IMR-90 (cell line): ENCODE measurements around the gene OBP2B. TPM values are rescaled to one million over a fixed set of nuclear protein-coding genes. Genes with fewer than 3 reads are reported as not detected.

ENCODE experiments used
- polyA plus RNA-seq, 3 experiments: library from polyadenylated mRNA; depleted of rRNA; stranded (reverse); fragments of >200 nt; gene quantifications; 2 replicates each; pipeline ENCODE4 v1.2.3, GENCODE V29; 2012; ENCODE audit warnings: low replicate concordance in 1 of 3
- total RNA-seq: library from RNA; depleted of rRNA; stranded (reverse); fragments of >200 nt; gene quantifications from 2 replicates; pipeline ENCODE4 v1.2.3, GENCODE V29; 2012; rRNA removed

The OBP2B gene
- total and polyA plus RNA-seq, 2 of the 4 experiments (the other 2 are of a cell fraction) = not detected

Other genes starting within 250 kb of the OBP2B start
- not detected in 2 replicates for gene GFI1B, start 230.6 kb downstream of the OBP2B start, total RNA-seq
- 0.02 TPM in 1 of 2 replicates, not detected in the other for gene GFI1B, start 230.6 kb downstream of the OBP2B start, polyA plus RNA-seq (2012; rRNA removed)
- gene GTF3C5, start 178.3 kb downstream of the OBP2B start, total RNA-seq = 49.1 and 51.1 TPM in 2 replicates
- 50.7 and 52.3 TPM in 2 replicates for gene GTF3C5, start 178.3 kb downstream of the OBP2B start, polyA plus RNA-seq (2012; rRNA removed)
- gene CEL, start 147.3 kb downstream of the OBP2B start, total RNA-seq = under 0.01 TPM in 2 replicates
- 0.67 and 0.75 TPM in 2 replicates for gene CEL, start 147.3 kb downstream of the OBP2B start, polyA plus RNA-seq (2012; rRNA removed)
- 12.2 and 13.1 TPM in 2 replicates for gene RALGDS, start 88.0 kb downstream of the OBP2B start, total RNA-seq
- 36.9 and 37.2 TPM in 2 replicates for gene RALGDS, start 88.0 kb downstream of the OBP2B start, polyA plus RNA-seq (2012; rRNA removed)
- 0.83 and 1.8 TPM in 2 replicates for gene GBGT1, start 45.3 kb downstream of the OBP2B start, total RNA-seq
- 2.4 and 3.2 TPM in 2 replicates for gene GBGT1, start 45.3 kb downstream of the OBP2B start, polyA plus RNA-seq (2012; rRNA removed)
- gene ABO, start 66.0 kb upstream of the OBP2B start, total RNA-seq = not detected in 2 replicates
- not detected in 2 replicates for gene ABO, start 66.0 kb upstream of the OBP2B start, polyA plus RNA-seq (2012; rRNA removed)
- gene SURF6, start 126.9 kb upstream of the OBP2B start, total RNA-seq = 6.1 and 6.4 TPM in 2 replicates
- gene SURF6, start 126.9 kb upstream of the OBP2B start, polyA plus RNA-seq (2012; rRNA removed) = 12.8 and 17.2 TPM in 2 replicates
- gene MED22, start 138.9 kb upstream of the OBP2B start, total RNA-seq = 6.9 and 7.9 TPM in 2 replicates
- 28.3 and 32.9 TPM in 2 replicates for gene MED22, start 138.9 kb upstream of the OBP2B start, polyA plus RNA-seq (2012; rRNA removed)
- 3,220 TPM in 2 replicates for gene RPL7A, start 139.0 kb upstream of the OBP2B start, total RNA-seq
- 4,034 and 4,096 TPM in 2 replicates for gene RPL7A, start 139.0 kb upstream of the OBP2B start, polyA plus RNA-seq (2012; rRNA removed)
- gene SURF1, start 147.2 kb upstream of the OBP2B start, total RNA-seq = 10.3 and 15.1 TPM in 2 replicates
- 23.4 and 24.5 TPM in 2 replicates for gene SURF1, start 147.2 kb upstream of the OBP2B start, polyA plus RNA-seq (2012; rRNA removed)
- gene SURF2, start 147.3 kb upstream of the OBP2B start, total RNA-seq = 9.9 and 12.5 TPM in 2 replicates
- gene SURF2, start 147.3 kb upstream of the OBP2B start, polyA plus RNA-seq (2012; rRNA removed) = 16.3 and 21.8 TPM in 2 replicates
- 512 and 532 TPM in 2 replicates for gene SURF4, start 166.8 kb upstream of the OBP2B start, total RNA-seq
- 293 and 307 TPM in 2 replicates for gene SURF4, start 166.8 kb upstream of the OBP2B start, polyA plus RNA-seq (2012; rRNA removed)
- gene STKLD1, start 167.1 kb upstream of the OBP2B start, total RNA-seq = 0.28 and 0.54 TPM in 2 replicates
- 0.65 and 0.69 TPM in 2 replicates for gene STKLD1, start 167.1 kb upstream of the OBP2B start, polyA plus RNA-seq (2012; rRNA removed)
- gene REXO4, start 208.8 kb upstream of the OBP2B start, total RNA-seq = 16.1 and 18.3 TPM in 2 replicates
- 21.8 and 23.1 TPM in 2 replicates for gene REXO4, start 208.8 kb upstream of the OBP2B start, polyA plus RNA-seq (2012; rRNA removed)
- gene ADAMTS13, start 213.1 kb upstream of the OBP2B start, total RNA-seq = under 0.01 and 0.18 TPM in 2 replicates
- 2.8 and 3.1 TPM in 2 replicates for gene ADAMTS13, start 213.1 kb upstream of the OBP2B start, polyA plus RNA-seq (2012; rRNA removed)